PFSK-1 (cell line): Measurements from ENCODE around the gene ABL2.

Experiments
- FOXP2 ChIP-seq: optimal IDR thresholded peaks from 2 replicates; pipeline ENCODE3; 2011; ENCODE audit warnings: borderline replicate concordance, control low read depth, inconsistent platforms; ENCODE audit not compliant: insufficient read depth; ENCODE audit errors: extremely low read length, extremely low read depth
- POLR2AphosphoS5 ChIP-seq: IDR thresholded peaks from 2 replicates; pipeline ENCODE4 v1.6.1; 2012; ENCODE audit warnings: low read depth, mild to moderate bottlenecking, control low read depth, low read length, moderate library complexity
- SIN3A ChIP-seq: IDR thresholded peaks from 2 replicates; pipeline ENCODE4 v1.6.1; 2012; ENCODE audit warnings: mild to moderate bottlenecking, low read length, moderate library complexity, borderline replicate concordance; ENCODE audit not compliant: insufficient read depth
- TAF1 ChIP-seq: IDR thresholded peaks from 2 replicates; pipeline ENCODE4 v1.6.1; 2012; ENCODE audit warnings: low read length, control low read depth, borderline replicate concordance; ENCODE audit not compliant: insufficient read depth
- TF ChIP-seq, protein P1 (sequence below), 2 experiments: IDR thresholded peaks; 2 replicates each; pipeline versions ENCODE4 v1.6.1 to v1.8.0; 2011 to 2012; ENCODE audit warnings: low read depth in 2 of 2, low read length in 2 of 2, control low read depth in 1 of 2, inconsistent platforms in 1 of 2, mild to moderate bottlenecking in 1 of 2, moderate library complexity in 1 of 2; ENCODE audit not compliant: insufficient read depth in 1 of 2

Gene ABL2

GRCh38 chr1:179115181-179115580 lies 114.3 kb downstream of the ABL2 start:
- TF ChIP-seq, protein P1, sequence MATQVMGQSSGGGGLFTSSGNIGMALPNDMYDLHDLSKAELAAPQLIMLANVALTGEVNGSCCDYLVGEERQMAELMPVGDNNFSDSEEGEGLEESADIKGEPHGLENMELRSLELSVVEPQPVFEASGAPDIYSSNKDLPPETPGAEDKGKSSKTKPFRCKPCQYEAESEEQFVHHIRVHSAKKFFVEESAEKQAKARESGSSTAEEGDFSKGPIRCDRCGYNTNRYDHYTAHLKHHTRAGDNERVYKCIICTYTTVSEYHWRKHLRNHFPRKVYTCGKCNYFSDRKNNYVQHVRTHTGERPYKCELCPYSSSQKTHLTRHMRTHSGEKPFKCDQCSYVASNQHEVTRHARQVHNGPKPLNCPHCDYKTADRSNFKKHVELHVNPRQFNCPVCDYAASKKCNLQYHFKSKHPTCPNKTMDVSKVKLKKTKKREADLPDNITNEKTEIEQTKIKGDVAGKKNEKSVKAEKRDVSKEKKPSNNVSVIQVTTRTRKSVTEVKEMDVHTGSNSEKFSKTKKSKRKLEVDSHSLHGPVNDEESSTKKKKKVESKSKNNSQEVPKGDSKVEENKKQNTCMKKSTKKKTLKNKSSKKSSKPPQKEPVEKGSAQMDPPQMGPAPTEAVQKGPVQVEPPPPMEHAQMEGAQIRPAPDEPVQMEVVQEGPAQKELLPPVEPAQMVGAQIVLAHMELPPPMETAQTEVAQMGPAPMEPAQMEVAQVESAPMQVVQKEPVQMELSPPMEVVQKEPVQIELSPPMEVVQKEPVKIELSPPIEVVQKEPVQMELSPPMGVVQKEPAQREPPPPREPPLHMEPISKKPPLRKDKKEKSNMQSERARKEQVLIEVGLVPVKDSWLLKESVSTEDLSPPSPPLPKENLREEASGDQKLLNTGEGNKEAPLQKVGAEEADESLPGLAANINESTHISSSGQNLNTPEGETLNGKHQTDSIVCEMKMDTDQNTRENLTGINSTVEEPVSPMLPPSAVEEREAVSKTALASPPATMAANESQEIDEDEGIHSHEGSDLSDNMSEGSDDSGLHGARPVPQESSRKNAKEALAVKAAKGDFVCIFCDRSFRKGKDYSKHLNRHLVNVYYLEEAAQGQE (IDR thresholded peaks at IDR 0.05; ENCODE audit: insufficient read depth in 1 of 2, low read depth in 2 of 2, low read length in 2 of 2), result no peak
- TF ChIP-seq SIN3A (no peak), POLR2AphosphoS5 (no peak), TAF1 (no peak), FOXP2 (no peak)

DNA sequence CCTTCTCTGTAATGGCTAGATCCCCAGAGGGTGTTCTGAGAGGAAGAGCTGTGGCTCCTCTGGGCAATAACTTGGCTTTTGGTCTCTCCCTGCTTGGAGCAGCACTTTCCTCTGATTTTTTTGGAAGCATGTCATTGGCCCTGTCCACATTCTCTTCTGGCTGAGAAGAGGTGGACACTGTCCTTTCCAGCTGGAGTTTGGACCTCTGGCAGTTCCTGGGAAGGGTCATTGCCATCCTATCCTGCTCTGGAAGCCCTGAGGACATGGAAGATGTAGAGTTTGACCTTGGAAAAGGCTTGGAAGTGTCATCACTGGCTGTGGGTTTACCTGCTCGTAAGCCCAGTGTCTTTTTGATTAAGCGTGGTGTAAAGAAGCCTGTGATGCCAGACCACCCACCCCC lies 120.8 kb downstream of the ABL2 start:
- no peak for TF ChIP-seq SIN3A
- no peak for TF ChIP-seq TAF1
- TF ChIP-seq, protein P1 (IDR thresholded peaks at IDR 0.05; ENCODE audit: insufficient read depth in 1 of 2, low read depth in 2 of 2, low read length in 2 of 2), result no peak
- TF ChIP-seq POLR2AphosphoS5, result no peak
- TF ChIP-seq FOXP2, result no peak

GRCh38 chr1:179107706-179108629 lies 121.5 kb downstream of the ABL2 start:
- TF ChIP-seq, protein P1 (IDR thresholded peaks at IDR 0.05; ENCODE audit: insufficient read depth in 1 of 2, low read depth in 2 of 2, low read length in 2 of 2), result no peak
- TF ChIP-seq POLR2AphosphoS5 (no peak), FOXP2 (no peak), TAF1 (no peak), SIN3A (no peak)

- TF ChIP-seq SIN3A (no peak), TAF1 (no peak), POLR2AphosphoS5 (no peak)
- TF ChIP-seq, protein P1 (IDR thresholded peaks at IDR 0.05; ENCODE audit: insufficient read depth in 1 of 2, low read depth in 2 of 2, low read length in 2 of 2), result no peak
These were observed 124.1 kb downstream of the ABL2 start for GRCh38 chr1:179105393-179105792.
